SH-SY5Y (cell line): ENCODE results near the gene RUFY3.

Source experiments
- GATA2 ChIP-seq: IDR thresholded peaks from 2 replicates; pipeline ENCODE4 v1.6.1; 2011; ENCODE audit warnings: mild to moderate bottlenecking, low read depth, low read length
- GATA3 ChIP-seq: IDR thresholded peaks from 2 replicates; pipeline ENCODE4 v1.6.1; 2011; ENCODE audit warnings: low read depth, mild to moderate bottlenecking, low read length, moderate library complexity

DNA sequence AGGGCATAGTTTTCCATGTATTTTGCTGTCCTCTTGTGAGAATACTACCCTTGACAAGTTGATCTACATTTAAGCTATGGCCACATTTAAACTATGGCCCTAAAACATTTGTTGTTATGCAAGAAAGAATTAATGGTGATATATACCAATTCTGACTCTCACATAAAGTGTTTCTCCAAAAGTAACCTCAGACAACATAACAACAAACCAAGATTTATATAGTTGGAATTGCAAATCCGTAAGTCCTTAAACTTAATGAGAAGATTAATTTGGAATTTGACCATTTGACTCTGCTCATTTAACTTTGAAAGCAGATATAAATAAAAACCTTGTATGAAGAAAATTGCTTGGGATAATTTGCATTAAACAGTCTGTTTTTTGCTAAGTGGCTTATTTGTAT, 38.9 kb downstream of the RUFY3 start:
- TF ChIP-seq GATA2 (no peak), GATA3 (no peak)
